B cell (primary cell): ENCODE data around the gene DCPS. TPM values are rescaled to one million over a fixed set of nuclear protein-coding genes. Genes with fewer than 3 reads are reported as not detected.

ENCODE experiments used
- ATAC-seq: fragments of 200-7000 bp; cut with Tn5 transposase; one replicate; pipeline ENCODE4 v1.10.0; 2021; ENCODE audit warnings: low read depth, mild to moderate bottlenecking, moderate number of reproducible peaks, moderate library complexity
- CTCF ChIA-PET: fragments of 350-600 bp; sonication (Branson Sonifier 250); formaldehyde crosslinking; loops from one replicate; lab custom pipeline; 2021; ENCODE audit warnings: antibody characterized with exemption, inconsistent platforms; lab: Charles Lee
- POLR2A ChIA-PET: fragments of 350-600 bp; sonication (Branson Sonifier 250); formaldehyde crosslinking; loops from one replicate; lab custom pipeline; 2021; ENCODE audit warnings: antibody characterized with exemption; lab: Charles Lee
- DNase-seq: peaks from one replicate; pipeline ENCODE4 v3.0.0; 2013
- H2AFZ ChIP-seq: 2 replicates; pipeline ENCODE4 v1.6.1; 2012; ENCODE audit warnings: mild to moderate bottlenecking, low read depth, low read length; ENCODE audit not compliant: insufficient read depth, poor library complexity, severe bottlenecking
- H3K27ac ChIP-seq, 2 donors: 1 replicate in 1 of 2; 2 replicates in 1 of 2; pipeline ENCODE4 v1.5.1; 2012 to 2013; ENCODE audit warnings: low read length in 2 of 2, mild to moderate bottlenecking in 2 of 2, moderate library complexity in 1 of 2
- H3K27me3 ChIP-seq, 4 experiments: fragments of 200-600 bp in 1 of 4; sonication (generic) in 1 of 4; replicated peaks in 1 of 4; 1 replicate in 2 of 4; 2 replicates in 2 of 4; pipeline versions ENCODE4 v1.6.1 to v1.7.0; 2013 to 2016; ENCODE audit warnings: low read length in 3 of 4, mild to moderate bottlenecking in 2 of 4, mixed read lengths in 1 of 4, moderate library complexity in 1 of 4; ENCODE audit not compliant: insufficient read depth in 4 of 4, control insufficient read depth in 3 of 4; ENCODE audit errors: control extremely low read depth in 1 of 4
- H3K36me3 ChIP-seq, 2 experiments: replicated peaks in 1 of 2; 1 replicate in 1 of 2; 2 replicates in 1 of 2; pipeline versions ENCODE4 v1.6.1 to v1.7.1; 2013; ENCODE audit warnings: low read length in 1 of 2; ENCODE audit not compliant: insufficient read depth in 2 of 2, control insufficient read depth in 1 of 2; ENCODE audit errors: control extremely low read depth in 1 of 2, extremely low read depth in 1 of 2
- H3K4me1 ChIP-seq, 2 donors: fragments of 200-600 bp in 1 of 2; sonication (generic) in 1 of 2; 1 replicate in 1 of 2; 2 replicates in 1 of 2; pipeline versions ENCODE4 v1.5.1 to v1.6.1; 2013 to 2017; ENCODE audit warnings: low read length in 2 of 2; ENCODE audit not compliant: control insufficient read depth in 2 of 2, insufficient read depth in 2 of 2
- H3K4me2 ChIP-seq: replicated peaks from 2 replicates; pipeline ENCODE3; 2012; ENCODE audit warnings: mild to moderate bottlenecking, low read depth, low read length; ENCODE audit not compliant: poor library complexity, severe bottlenecking
- H3K4me3 ChIP-seq, 5 experiments: fragments of 200-600 bp in 1 of 5; sonication (generic) in 1 of 5; 1 replicate in 3 of 5; 2 replicates in 2 of 5; pipeline versions ENCODE4 v1.5.1 to v1.7.0; 2011 to 2016; ENCODE audit warnings: low read length in 4 of 5, mild to moderate bottlenecking in 4 of 5, low read depth in 2 of 5, control low read depth in 1 of 5, moderate library complexity in 1 of 5; ENCODE audit not compliant: insufficient read depth in 1 of 5; ENCODE audit errors: control extremely low read depth in 1 of 5, extremely low read depth in 1 of 5
- H3K79me2 ChIP-seq: fragments of 200-600 bp; sonication (generic); one replicate; pipeline ENCODE4 v1.6.0; 2016; ENCODE audit warnings: low read length; ENCODE audit not compliant: control insufficient read depth, insufficient read depth
- H3K9ac ChIP-seq: fragments of 200-600 bp; sonication (generic); 2 replicates; pipeline ENCODE4 v1.6.1; 2017; ENCODE audit warnings: mild to moderate bottlenecking, low read length, moderate library complexity
- H3K9me3 ChIP-seq, 3 donors: one replicate each; pipeline versions ENCODE4 v1.6.1 to v1.7.1; 2013; ENCODE audit warnings: low read length in 2 of 3; ENCODE audit not compliant: control insufficient read depth in 2 of 3, insufficient read depth in 1 of 3; ENCODE audit errors: control extremely low read depth in 1 of 3
- H4K20me1 ChIP-seq: 2 replicates; pipeline ENCODE4 v1.6.0; 2012; ENCODE audit warnings: mild to moderate bottlenecking, low read length; ENCODE audit not compliant: insufficient read depth, control insufficient read depth, poor library complexity, severe bottlenecking
- H3K27ac Mint-ChIP-seq: one replicate; pipeline ENCODE4 v1.8.0; 2021; ENCODE audit warnings: mixed read lengths
- H3K27me3 Mint-ChIP-seq: one replicate; pipeline ENCODE4 v1.8.0; 2021; ENCODE audit warnings: mixed read lengths
- H3K4me1 Mint-ChIP-seq: one replicate; pipeline ENCODE4 v1.8.0; 2021; ENCODE audit warnings: mixed read lengths
- H3K4me3 Mint-ChIP-seq: one replicate; pipeline ENCODE4 v1.8.0; 2021; ENCODE audit warnings: mixed read lengths
- H3K9me3 Mint-ChIP-seq: one replicate; pipeline ENCODE4 v1.8.0; 2022; ENCODE audit warnings: mixed read lengths; ENCODE audit not compliant: insufficient read depth
- EZH2 ChIP-seq: IDR thresholded peaks from 2 replicates; pipeline ENCODE4 v1.6.1; 2012; ENCODE audit warnings: borderline replicate concordance, low read depth, mild to moderate bottlenecking, moderate library complexity, low read length; ENCODE audit not compliant: insufficient read depth, poor library complexity, severe bottlenecking
- WGBS: methylation state at CpG from one replicate; pipeline ENCODE4 v1.1.5; 2013; ENCODE audit warnings: missing lambda C conversion rate; ENCODE audit not compliant: insufficient coverage; 5-methylcytosine and 5-hydroxymethylcytosine counted together
- intact Hi-C: fragments of 100-400 bp; cut with micrococcal nuclease; formaldehyde crosslinking; loops from one replicate; pipeline ENCODE4 v1.10.0; 2022
- polyA plus RNA-seq: library from polyadenylated mRNA; depleted of rRNA; stranded (reverse); fragments of >200 nt; gene quantifications from 2 replicates; pipeline ENCODE4 v1.2.3, GENCODE V29; 2012
- total RNA-seq, 2 donors: library from RNA; stranded (reverse); fragments of 120-200 nt in 1 of 2; gene quantifications; 1 replicate in 1 of 2; 2 replicates in 1 of 2; pipeline versions ENCODE4 v1.2.3 to v1.2.4, GENCODE V29; 2013 to 2022
- TF ChIP-seq, protein P1 (sequence below): fragments of 200-600 bp; IDR thresholded peaks from one replicate; pipeline ENCODE4 v1.8.0; 2022; ENCODE audit warnings: antibody characterized with exemption, mild to moderate bottlenecking

Gene DCPS
- total and polyA plus RNA-seq, 2 donors (not counting 1 experiment from before 2014, with no cell fraction given) = 21.7 to 37.1 TPM

DNA sequence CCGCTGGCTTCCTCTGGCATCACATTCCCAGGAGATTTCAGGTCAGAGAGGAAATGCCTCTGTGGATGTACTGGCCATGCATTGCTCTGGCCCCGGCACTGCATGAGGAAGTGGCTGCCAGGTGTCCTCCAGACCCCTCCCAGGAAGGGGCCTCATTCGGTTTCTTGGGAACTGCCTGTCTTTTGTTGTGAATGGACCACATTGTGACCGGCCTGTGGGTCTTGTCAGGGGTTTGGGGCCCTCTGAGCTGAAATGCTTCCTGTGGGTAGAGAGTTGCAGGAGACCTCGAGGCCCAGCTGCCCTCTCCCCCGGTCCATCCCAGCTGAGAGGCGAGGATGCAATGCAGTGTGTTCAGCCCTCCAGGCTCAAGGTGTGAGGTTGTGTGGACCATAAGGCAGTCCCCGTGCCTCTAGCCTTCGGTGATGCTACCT lies 32.8 kb downstream of the DCPS start:
- H3K27ac Mint-ChIP-seq = peak overlapping the region; percentile 26
- H3K27me3 Mint-ChIP-seq = no peaks in the 10 kb centered on the region
- peaks cover 6% of the 10 kb centered on the region for H3K4me1 Mint-ChIP-seq
- Histone ChIP-seq H3K9ac (no peak overlapping the region), H3K36me3 (peaks cover 0 to 67% of the 10 kb centered on the region in 2 experiments), H4K20me1 (no peaks in the 10 kb centered on the region), H3K79me2 (no peaks in the 10 kb centered on the region), H3K4me2 (no peak overlapping the region), H3K9me3 (no peaks in the 10 kb centered on the region), H3K27me3 (no peaks in the 10 kb centered on the region), H2AFZ (no peak overlapping the region), H3K4me3 (no peak overlapping the region), H3K27ac (no peak overlapping the region), H3K4me1 (no peaks in the 10 kb centered on the region)
- 22% methylated on average over 6 of the region's 9 CpGs for WGBS
- POLR2A ChIA-PET = no interaction called here
- intact Hi-C loops = no loop called here
- CTCF ChIA-PET = no interaction called here
- ATAC-seq (no peak), DNase-seq (no peak)
- H3K4me3 Mint-ChIP-seq = no peak overlapping the region
- no peaks in the 10 kb centered on the region for H3K9me3 Mint-ChIP-seq
- TF ChIP-seq EZH2 = no peak
- TF ChIP-seq, protein P1, sequence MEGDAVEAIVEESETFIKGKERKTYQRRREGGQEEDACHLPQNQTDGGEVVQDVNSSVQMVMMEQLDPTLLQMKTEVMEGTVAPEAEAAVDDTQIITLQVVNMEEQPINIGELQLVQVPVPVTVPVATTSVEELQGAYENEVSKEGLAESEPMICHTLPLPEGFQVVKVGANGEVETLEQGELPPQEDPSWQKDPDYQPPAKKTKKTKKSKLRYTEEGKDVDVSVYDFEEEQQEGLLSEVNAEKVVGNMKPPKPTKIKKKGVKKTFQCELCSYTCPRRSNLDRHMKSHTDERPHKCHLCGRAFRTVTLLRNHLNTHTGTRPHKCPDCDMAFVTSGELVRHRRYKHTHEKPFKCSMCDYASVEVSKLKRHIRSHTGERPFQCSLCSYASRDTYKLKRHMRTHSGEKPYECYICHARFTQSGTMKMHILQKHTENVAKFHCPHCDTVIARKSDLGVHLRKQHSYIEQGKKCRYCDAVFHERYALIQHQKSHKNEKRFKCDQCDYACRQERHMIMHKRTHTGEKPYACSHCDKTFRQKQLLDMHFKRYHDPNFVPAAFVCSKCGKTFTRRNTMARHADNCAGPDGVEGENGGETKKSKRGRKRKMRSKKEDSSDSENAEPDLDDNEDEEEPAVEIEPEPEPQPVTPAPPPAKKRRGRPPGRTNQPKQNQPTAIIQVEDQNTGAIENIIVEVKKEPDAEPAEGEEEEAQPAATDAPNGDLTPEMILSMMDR = no peak

DNA sequence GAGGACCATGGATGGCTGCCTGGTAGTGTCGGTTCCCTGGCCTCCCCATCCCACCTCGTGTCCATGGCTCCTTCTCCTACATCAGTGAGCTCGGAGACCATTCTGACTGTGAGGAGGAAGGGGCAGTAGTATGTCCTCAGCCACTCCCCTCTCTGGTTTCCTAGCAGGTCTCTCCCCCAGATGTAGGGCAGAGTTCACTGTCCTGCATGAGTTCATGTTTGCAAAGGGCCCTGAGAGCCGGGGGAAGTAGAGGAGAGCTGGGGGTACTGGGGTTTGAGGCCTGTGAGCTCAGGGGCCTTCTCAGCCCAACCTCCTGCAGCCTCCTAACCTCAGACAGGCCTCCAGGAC lies 33.2 kb downstream of the DCPS start:
- Mint-ChIP-seq H3K4me3 (no peak overlapping the region), H3K27me3 (no peaks in the 10 kb centered on the region), H3K4me1 (peaks cover 6% of the 10 kb centered on the region), H3K27ac (no peak overlapping the region), H3K9me3 (no peaks in the 10 kb centered on the region)
- intact Hi-C loops = no loop called here
- H3K9me3 ChIP-seq = no peaks in the 10 kb centered on the region
- ChIA-PET POLR2A (no interaction called here), CTCF (no interaction called here)
- no peak overlapping the region for H3K4me2 ChIP-seq
- WGBS = no CpG with 5 or more reads among the region's 4 CpGs
- no peak overlapping the region for H2AFZ ChIP-seq
- no peaks in the 10 kb centered on the region for H3K79me2 ChIP-seq
- ATAC-seq (no peak), DNase-seq (no peak)
- H3K27me3 ChIP-seq = no peaks in the 10 kb centered on the region
- H3K4me1 ChIP-seq = no peaks in the 10 kb centered on the region
- no peak overlapping the region for H3K4me3 ChIP-seq
- H3K36me3 ChIP-seq = peaks cover 0 to 67% of the 10 kb centered on the region in 2 experiments
- no peaks in the 10 kb centered on the region for H4K20me1 ChIP-seq
- H3K9ac ChIP-seq = no peak overlapping the region
- no peak for TF ChIP-seq EZH2
- TF ChIP-seq, protein P1 = no peak
- no peak overlapping the region for H3K27ac ChIP-seq
